Bronchial epithelial cell (primary cell): ENCODE measurements around the gene FANK1. TPM values are rescaled to one million over a fixed set of nuclear protein-coding genes. Genes with fewer than 3 reads are reported as not detected.

Experiments
- DNase-seq: peaks from one replicate; pipeline ENCODE4 v3.0.0-alpha.2; 2010; ENCODE audit warnings: low read depth
- FAIRE-seq: peaks from 2 replicates; lab custom pipeline; 2011; peaks lifted over from hg19 to GRCh38; lab: Jason Lieb, UNC
- H3K27me3 ChIP-seq: 2 replicates; pipeline ENCODE4 v1.5.1; 2011; ENCODE audit warnings: low read length; ENCODE audit not compliant: control insufficient read depth, insufficient read depth
- H3K36me3 ChIP-seq: 2 replicates; pipeline ENCODE4 v1.5.1; 2011; ENCODE audit warnings: low read length; ENCODE audit not compliant: control insufficient read depth, insufficient read depth
- H3K4me3 ChIP-seq: 2 replicates; pipeline ENCODE4 v1.5.1; 2011; ENCODE audit warnings: mild to moderate bottlenecking, low read depth, low read length, control low read depth
- CTCF ChIP-seq: IDR thresholded peaks from 2 replicates; pipeline ENCODE4 v1.5.1; 2011; ENCODE audit warnings: mild to moderate bottlenecking, moderate library complexity, low read length, control low read depth, inconsistent platforms; ENCODE audit not compliant: insufficient read depth, severe bottlenecking
- total RNA-seq: library from RNA; depleted of rRNA; stranded (reverse); fragments of >200 nt; gene quantifications from 2 replicates; pipeline ENCODE4 v1.2.1, GENCODE V29; 2014

FANK1 gene
- total RNA-seq, 1 donor from 2014 or later, result 2.1 TPM

- DNase-seq (no peak), FAIRE-seq (no peak)
- peaks cover 18% of the 10 kb centered on the region for H3K36me3 ChIP-seq
- no peak for TF ChIP-seq CTCF
- H3K27me3 ChIP-seq, result no peaks in the 10 kb centered on the region
- H3K4me3 ChIP-seq, result no peak overlapping the region
These were observed 45.3 kb upstream of the FANK1 start for GRCh38 chr10:125850766-125851731.

GRCh38 chr10:125852487-125852886 lies 43.9 kb upstream of the FANK1 start:
- Histone ChIP-seq H3K27me3 (no peaks in the 10 kb centered on the region), H3K36me3 (peaks cover 18% of the 10 kb centered on the region), H3K4me3 (no peak overlapping the region)
- no peak for TF ChIP-seq CTCF
- FAIRE-seq (no peak), DNase-seq (no peak)

GRCh38 chr10:125857185-125857760 lies 39.1 kb upstream of the FANK1 start:
- Histone ChIP-seq H3K4me3 (no peak overlapping the region), H3K36me3 (peaks cover 10% of the 10 kb centered on the region), H3K27me3 (no peaks in the 10 kb centered on the region)
- no peak for DNase-seq
- no peak for TF ChIP-seq CTCF
- FAIRE-seq, result no peak

- no peak for TF ChIP-seq CTCF
- Histone ChIP-seq H3K27me3 (no peaks in the 10 kb centered on the region), H3K36me3 (peaks cover 6% of the 10 kb centered on the region), H3K4me3 (no peak overlapping the region)
- FAIRE-seq (no peak), DNase-seq (no peak)
These were observed 37.1 kb upstream of the FANK1 start for GRCh38 chr10:125859128-125859817.

GRCh38 chr10:125865120-125865519 lies 31.2 kb upstream of the FANK1 start:
- Histone ChIP-seq H3K27me3 (no peaks in the 10 kb centered on the region), H3K4me3 (no peak overlapping the region), H3K36me3 (peaks cover 14% of the 10 kb centered on the region)
- DNase-seq (no peak), FAIRE-seq (no peak)
- TF ChIP-seq CTCF, result no peak
